GM18526 (cell line): ENCODE results near the gene CYGB.
A peak's percentile ranks its signal among the peaks of the same experiment; 100 is the strongest.

ENCODE experiments used
- POLR2A ChIP-seq: IDR thresholded peaks from 3 replicates; pipeline ENCODE4 v1.6.1; 2011; ENCODE audit not compliant: insufficient read length; ENCODE audit errors: extremely low read depth

Gene CYGB

GRCh38 chr17:76535788-76536510 is 1.6 kb downstream of the CYGB start:
- TF ChIP-seq POLR2A = no peak

GRCh38 chr17:76534831-76535732 is 2.4 kb downstream of the CYGB start:
- TF ChIP-seq POLR2A = no peak

GRCh38 chr17:76532072-76532651 is 5.3 kb downstream of the CYGB start:
- no peak for TF ChIP-seq POLR2A

- TF ChIP-seq POLR2A = no peak
Observed at GRCh38 chr17:76531486-76532038, 5.9 kb downstream of the CYGB start.

DNA sequence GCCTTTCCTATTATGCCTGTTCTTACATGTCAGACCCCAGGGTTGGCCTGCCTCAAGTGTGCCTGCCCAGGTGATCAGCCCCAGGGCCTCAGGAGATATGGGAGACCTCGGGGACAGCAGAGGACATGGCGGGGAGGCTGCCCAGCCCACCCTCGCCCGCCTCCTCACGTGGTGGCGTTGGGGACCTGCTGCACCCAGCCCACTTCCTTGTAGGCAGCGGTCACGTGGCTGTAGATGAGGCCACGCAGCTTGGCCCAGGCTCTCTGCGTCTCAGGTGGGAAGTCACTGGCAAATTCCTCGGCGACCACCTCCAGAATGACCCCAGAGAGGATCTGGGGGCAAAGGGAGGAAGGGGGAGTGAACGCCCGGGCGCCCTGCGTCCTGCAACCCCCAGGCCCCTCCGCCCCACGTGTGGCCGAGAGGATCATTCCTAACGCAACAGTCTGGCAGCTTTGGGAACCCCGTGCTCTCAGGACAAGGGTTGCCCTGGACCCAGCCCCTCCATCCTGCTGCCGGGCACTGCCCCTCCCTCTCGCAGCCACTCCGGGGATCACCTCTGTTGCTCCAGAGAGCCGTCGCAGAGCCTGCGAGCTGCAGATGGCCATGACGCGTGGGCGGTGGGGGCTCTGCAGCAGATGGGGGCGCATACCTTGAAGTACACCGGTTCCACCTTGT is 6.6 kb downstream of the CYGB start:
- TF ChIP-seq POLR2A = no peak

DNA sequence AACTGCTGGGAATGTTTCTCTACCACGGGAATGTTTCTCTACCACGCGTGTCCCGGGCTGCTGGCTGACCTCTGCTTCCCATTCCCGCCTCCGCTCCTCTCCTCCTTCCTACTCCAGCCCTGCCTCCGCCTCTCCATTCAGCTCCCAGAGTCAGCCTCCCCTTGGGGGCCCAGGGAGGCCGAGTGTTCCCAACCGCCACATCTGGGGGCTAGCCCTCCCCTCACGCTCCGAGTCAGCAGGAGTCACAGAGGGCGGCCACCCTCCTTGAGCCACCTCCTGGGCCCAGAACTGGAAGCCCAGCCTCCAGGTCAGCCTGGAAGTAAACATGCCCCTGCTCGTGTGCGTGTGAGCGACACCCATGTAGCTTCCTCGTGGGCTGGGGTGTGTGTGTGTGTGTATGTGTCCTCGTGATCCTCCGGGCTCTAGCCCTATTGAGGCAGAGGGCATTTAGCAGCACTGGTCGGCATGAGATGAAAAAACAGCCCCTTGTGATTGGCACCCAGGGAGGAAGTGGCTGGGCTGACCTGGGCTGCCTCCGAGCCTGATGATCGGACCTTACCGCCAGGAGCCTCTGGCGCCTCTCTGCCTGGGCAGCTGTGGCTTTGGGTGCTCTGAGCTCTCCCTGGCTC is 7.3 kb downstream of the CYGB start:
- no peak for TF ChIP-seq POLR2A

DNA sequence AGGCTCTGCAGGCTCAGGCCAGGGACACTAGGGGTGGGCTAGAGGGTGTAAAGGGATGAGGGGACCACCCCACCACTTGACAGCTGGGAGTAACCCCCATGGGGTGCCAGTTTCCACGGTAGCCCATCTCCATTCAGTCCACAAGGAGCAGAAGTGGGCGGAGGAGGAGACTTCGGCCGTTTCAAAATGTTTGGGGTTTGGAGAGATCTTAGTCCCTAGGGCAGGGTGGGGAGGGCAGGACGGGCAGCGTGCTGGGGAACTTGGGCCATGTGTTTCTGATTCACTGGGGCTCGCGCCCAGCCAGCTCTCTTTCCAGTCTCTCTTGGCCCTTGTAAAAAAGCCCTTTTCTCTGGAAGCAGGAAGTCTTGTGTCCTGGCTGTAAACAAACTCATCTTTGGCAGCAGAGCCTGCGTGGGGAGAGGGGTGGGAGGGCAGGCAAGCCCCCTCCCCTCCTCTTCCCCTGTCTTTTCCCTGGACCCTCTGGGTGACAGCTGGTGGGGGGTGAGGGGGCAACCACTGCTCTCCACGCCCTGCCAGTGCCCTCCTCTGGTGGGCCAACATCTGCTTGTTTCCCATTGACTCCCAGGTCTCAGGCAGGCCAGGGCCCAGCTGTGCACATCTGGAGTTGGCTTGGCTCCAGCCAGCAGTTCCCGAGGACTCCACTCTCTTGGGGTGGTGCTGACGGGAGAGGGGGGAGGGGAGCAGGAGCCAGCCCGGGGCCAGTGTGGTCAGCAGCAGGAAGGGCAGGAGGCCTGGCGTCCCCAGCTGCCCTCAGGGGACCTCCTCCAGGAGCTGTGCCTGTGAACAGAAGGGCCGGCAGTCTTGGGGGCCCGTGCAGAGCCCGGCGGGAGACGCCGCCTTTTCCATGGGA is 8.1 kb downstream of the CYGB start:
- TF ChIP-seq POLR2A = no peak

DNA sequence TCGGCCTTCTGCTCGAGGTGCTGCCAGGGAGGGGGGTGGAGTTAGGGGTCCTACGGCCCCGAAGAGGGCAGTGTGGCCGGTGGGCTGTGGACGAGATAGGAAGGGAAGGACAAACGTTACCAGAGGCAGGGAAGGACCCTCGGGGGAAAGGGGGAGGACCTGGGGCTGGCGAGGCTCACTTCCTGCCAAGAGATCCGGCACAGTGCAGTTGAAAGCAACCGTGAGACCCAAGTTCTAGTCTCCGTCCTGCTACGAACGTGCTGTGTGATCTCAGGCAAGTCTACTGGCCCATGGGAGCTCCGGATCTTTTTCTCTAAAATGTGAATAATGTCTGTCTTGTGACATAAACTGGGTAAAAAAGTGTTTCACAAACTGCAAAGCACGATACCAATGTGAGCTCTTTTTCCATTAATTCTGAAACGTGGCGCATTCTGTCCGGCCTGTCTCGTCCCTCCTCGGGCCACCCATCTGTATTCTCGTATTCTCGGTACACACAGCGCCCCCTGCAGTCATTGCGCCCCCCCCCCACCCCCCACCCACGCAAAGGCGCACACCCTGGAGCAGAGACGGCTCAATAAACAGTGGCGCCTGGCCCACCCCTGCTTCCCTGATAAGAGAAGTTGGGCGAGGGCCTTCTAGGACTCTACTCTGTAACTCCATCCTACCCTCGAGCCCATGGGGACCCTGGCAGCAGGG is 8.8 kb downstream of the CYGB start:
- peak; percentile 0 for TF ChIP-seq POLR2A

GRCh38 chr17:76528156-76528527 is 9.4 kb downstream of the CYGB start:
- TF ChIP-seq POLR2A = peak; percentile 10

DNA sequence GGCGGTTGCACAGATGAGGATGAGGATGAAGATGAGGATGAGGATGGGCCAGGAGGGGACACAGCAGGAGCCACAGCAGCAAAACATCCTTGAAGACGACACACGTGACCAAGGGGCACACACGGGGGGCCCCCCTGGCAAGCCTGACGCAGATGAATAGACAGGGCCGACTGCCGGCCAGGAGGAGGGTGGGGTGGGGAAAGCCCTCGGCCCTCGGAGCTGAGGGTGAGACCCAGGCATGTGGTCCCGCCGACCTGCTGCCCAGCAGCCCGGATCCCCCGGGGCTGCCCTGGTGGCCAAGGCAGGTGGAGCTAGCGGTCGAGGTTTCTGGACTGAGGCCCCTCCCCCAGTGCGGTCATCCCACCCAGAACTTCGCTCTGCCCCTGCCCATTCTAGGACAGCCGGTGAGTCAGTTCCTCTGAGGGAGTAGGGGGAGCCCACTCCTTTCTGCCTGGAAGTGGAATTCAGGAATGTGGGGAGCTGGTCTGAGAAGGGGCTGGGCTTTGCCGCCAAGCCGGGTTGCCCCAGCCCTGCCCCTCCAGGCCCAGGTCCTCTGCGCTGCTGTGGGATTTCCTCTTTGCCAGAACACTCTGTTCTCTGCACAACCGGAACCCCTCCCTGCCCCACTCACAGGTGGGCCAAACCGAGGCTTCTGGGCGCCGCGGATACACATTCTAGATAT is 9.9 kb downstream of the CYGB start:
- TF ChIP-seq POLR2A = no peak

DNA sequence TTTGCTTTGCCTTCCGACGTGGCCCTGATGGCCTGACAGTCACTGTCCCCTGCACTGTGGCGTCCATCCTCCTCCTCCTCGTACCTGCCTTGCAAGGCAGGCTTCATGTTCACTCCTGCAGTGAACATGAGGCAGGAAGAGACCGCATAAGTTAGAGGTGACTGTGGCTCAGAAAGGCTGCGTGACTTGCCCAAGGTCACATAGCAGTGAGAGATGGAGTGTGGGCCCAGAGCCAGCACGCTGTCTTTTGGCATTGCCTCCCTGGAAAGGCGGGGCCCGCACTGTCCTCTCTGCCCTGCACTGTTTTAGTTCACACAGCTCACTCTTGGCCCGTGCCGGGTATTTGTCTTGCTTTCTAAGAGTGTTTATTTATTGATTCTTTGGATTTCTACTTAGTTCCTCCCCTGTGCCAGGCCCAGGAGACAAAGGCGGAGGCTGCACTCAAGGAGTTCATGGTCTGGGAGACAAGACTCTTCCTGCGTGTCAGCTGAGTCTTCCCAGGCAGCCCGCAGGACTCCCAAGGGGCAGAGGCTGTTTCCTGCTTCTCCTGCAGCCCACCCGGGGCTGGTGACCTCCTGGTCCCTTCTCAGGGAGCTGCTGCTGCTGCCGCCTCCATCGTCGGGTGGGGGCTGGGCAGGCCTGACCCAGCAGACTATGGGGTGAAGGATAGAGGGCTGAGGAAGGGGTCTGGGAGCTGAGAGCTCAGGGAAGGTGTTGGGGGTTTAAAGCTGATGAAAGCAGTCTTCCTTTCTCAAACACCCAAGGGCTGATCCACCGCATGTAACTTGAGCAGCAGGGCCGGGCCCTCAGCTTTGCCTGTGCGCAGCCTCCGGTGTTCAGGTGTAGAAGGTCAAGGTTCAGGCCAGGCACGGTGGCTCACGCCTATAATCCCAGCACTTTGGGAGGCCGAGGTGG is 12.7 kb downstream of the CYGB start:
- TF ChIP-seq POLR2A = no peak
